IMR-90 (cell line): ENCODE measurements around the gene DDX52. TPM values are rescaled to one million over a fixed set of nuclear protein-coding genes. Genes with fewer than 3 reads are reported as not detected.

Experiments used
- ATAC-seq: fragments of 200-7000 bp; cut with Tn5 transposase; 2 replicates; pipeline ENCODE4 v1.9.1; 2020; ENCODE audit warnings: low read depth, mild to moderate bottlenecking, moderate library complexity
- BruUV-seq: library from RNA; stranded (reverse); fragments of 400-500 nt; replicated peaks from 2 replicates; lab custom pipeline; 2021; lab: Mats Ljungman, UMichigan
- CTCF ChIA-PET: fragments of 300-600 bp; formaldehyde crosslinking; extraction: SDS; loops from one replicate; lab custom pipeline; 2021; ENCODE audit warnings: antibody characterized with exemption; lab: Yijun Ruan, JAX
- POLR2A ChIA-PET: fragments of 300-600 bp; sonication (Branson Sonifier 250); formaldehyde crosslinking; loops from one replicate; lab custom pipeline; 2022; ENCODE audit warnings: antibody characterized with exemption; ENCODE audit not compliant: unreplicated experiment; lab: Charles Lee
- DNase-seq: peaks from one replicate; pipeline ENCODE4 v3.0.0; 2013
- H2AFZ ChIP-seq: replicated peaks from 2 replicates; pipeline ENCODE3; 2013; ENCODE audit warnings: low read length, mild to moderate bottlenecking; ENCODE audit not compliant: poor library complexity
- H2AK5ac ChIP-seq: 2 replicates; pipeline ENCODE4 v1.6.1; 2013; ENCODE audit warnings: low read depth, low read length, inconsistent platforms
- H2AK9ac ChIP-seq: replicated peaks from 2 replicates; pipeline ENCODE3; 2013; ENCODE audit warnings: mild to moderate bottlenecking, low read depth, low read length, moderate library complexity; ENCODE audit not compliant: poor library complexity
- H2BK120ac ChIP-seq: 2 replicates; pipeline ENCODE4 v1.6.1; 2013; ENCODE audit warnings: low read depth, low read length, inconsistent platforms
- H2BK15ac ChIP-seq: 3 replicates; pipeline ENCODE4 v1.6.1; 2013; ENCODE audit warnings: low read depth, low read length, inconsistent platforms
- H2BK20ac ChIP-seq: 2 replicates; pipeline ENCODE4 v1.6.1; 2013; ENCODE audit warnings: low read depth, mild to moderate bottlenecking, inconsistent platforms, low read length, moderate library complexity
- H2BK5ac ChIP-seq: 2 replicates; pipeline ENCODE4 v1.6.1; 2013; ENCODE audit warnings: mild to moderate bottlenecking, low read depth, low read length, inconsistent platforms; ENCODE audit not compliant: poor library complexity, severe bottlenecking
- H3K14ac ChIP-seq: replicated peaks from 2 replicates; pipeline ENCODE4 v1.6.1; 2013; ENCODE audit warnings: low read depth, low read length, inconsistent platforms
- H3K18ac ChIP-seq: 2 replicates; pipeline ENCODE4 v1.6.1; 2013; ENCODE audit warnings: low read depth, low read length, control low read depth
- H3K23ac ChIP-seq: 2 replicates; pipeline ENCODE4 v1.6.1; 2013; ENCODE audit warnings: low read depth, low read length, inconsistent platforms
- H3K27ac ChIP-seq: 2 replicates; pipeline ENCODE4 v1.5.1; 2013; ENCODE audit warnings: mild to moderate bottlenecking, control low read depth, low read length; ENCODE audit not compliant: insufficient read depth
- H3K27me3 ChIP-seq: 2 replicates; pipeline ENCODE4 v1.6.1; 2013; ENCODE audit warnings: low read length; ENCODE audit not compliant: control insufficient read depth, insufficient read depth
- H3K36me3 ChIP-seq: 2 replicates; pipeline ENCODE4 v1.6.1; 2013; ENCODE audit warnings: low read length, mixed read lengths; ENCODE audit not compliant: control insufficient read depth, insufficient read depth
- H3K4ac ChIP-seq: 2 replicates; pipeline ENCODE4 v1.6.1; 2013; ENCODE audit warnings: low read depth, low read length, inconsistent platforms
- H3K4me1 ChIP-seq: 2 replicates; pipeline ENCODE4 v1.6.1; 2013; ENCODE audit warnings: low read length, mixed read lengths; ENCODE audit not compliant: control insufficient read depth, insufficient read depth
- H3K4me2 ChIP-seq: 2 replicates; pipeline ENCODE4 v1.6.1; 2013; ENCODE audit warnings: low read depth, mild to moderate bottlenecking, control low read depth, low read length, moderate library complexity
- H3K4me3 ChIP-seq: 2 replicates; pipeline ENCODE4 v1.5.1; 2013; ENCODE audit warnings: low read depth, mild to moderate bottlenecking, control low read depth, low read length, moderate library complexity; ENCODE audit not compliant: insufficient read depth
- H3K56ac ChIP-seq: 2 replicates; pipeline ENCODE4 v1.6.1; 2013; ENCODE audit warnings: low read length, inconsistent platforms; ENCODE audit not compliant: insufficient read depth; ENCODE audit errors: extremely low read depth
- H3K79me1 ChIP-seq, 2 experiments: 2 replicates each; pipeline ENCODE4 v1.6.1; 2013; ENCODE audit warnings: low read length in 2 of 2, inconsistent platforms in 1 of 2, low read depth in 1 of 2
- H3K9ac ChIP-seq: 2 replicates; pipeline ENCODE4 v1.6.1; 2013; ENCODE audit warnings: low read depth, low read length, control low read depth
- H3K9me1 ChIP-seq: 2 replicates; pipeline ENCODE4 v1.6.1; 2013; ENCODE audit warnings: low read length, inconsistent platforms; ENCODE audit not compliant: insufficient read depth
- H3K9me3 ChIP-seq: 2 replicates; pipeline ENCODE4 v1.6.1; 2013; ENCODE audit warnings: low read length; ENCODE audit not compliant: control insufficient read depth, insufficient read depth
- H4K20me1 ChIP-seq: 2 replicates; pipeline ENCODE4 v1.6.1; 2013; ENCODE audit warnings: low read length, inconsistent platforms; ENCODE audit not compliant: insufficient read depth
- H4K5ac ChIP-seq: 2 replicates; pipeline ENCODE4 v1.6.1; 2013; ENCODE audit warnings: mild to moderate bottlenecking, low read depth, low read length, control low read depth
- H4K8ac ChIP-seq, 2 experiments: 2 replicates each; pipeline ENCODE4 v1.6.1; 2013; ENCODE audit warnings: low read depth in 2 of 2, low read length in 2 of 2, control low read depth in 1 of 2, inconsistent platforms in 1 of 2
- H4K91ac ChIP-seq: 2 replicates; pipeline ENCODE4 v1.6.1; 2013; ENCODE audit warnings: low read depth, low read length, inconsistent platforms; ENCODE audit not compliant: insufficient read depth
- CEBPB ChIP-seq: IDR thresholded peaks from 2 replicates; pipeline ENCODE4 v1.6.1; 2012; ENCODE audit warnings: low read depth, low read length, improper control_type of control experiment
- FOS ChIP-seq: fragments of 150-350 bp; IDR thresholded peaks from 2 replicates; pipeline ENCODE4 v1.6.1; 2016; ENCODE audit warnings: low read depth, low read length
- MAZ ChIP-seq: IDR thresholded peaks from 2 replicates; pipeline ENCODE4 v1.6.1; 2012; ENCODE audit warnings: low read depth, mild to moderate bottlenecking, low read length, improper control_type of control experiment, moderate library complexity, borderline replicate concordance
- MXI1 ChIP-seq: IDR thresholded peaks from 2 replicates; pipeline ENCODE4 v1.6.1; 2012; ENCODE audit warnings: low read depth, mild to moderate bottlenecking, low read length, moderate library complexity, borderline replicate concordance
- RFX5 ChIP-seq: IDR thresholded peaks from 2 replicates; pipeline ENCODE4 v1.8.0; 2012; ENCODE audit warnings: low read depth, mild to moderate bottlenecking, low read length, moderate library complexity
- SMC3 ChIP-seq: fragments of 150-350 bp; IDR thresholded peaks from 2 replicates; pipeline ENCODE4 v1.6.1; 2016; ENCODE audit warnings: low read depth, mild to moderate bottlenecking, antibody characterized with exemption, low read length, moderate library complexity
- WGBS, 2 experiments: methylation state at CpG; one replicate each; pipeline versions ENCODE4 v1.1.5 to v1.1.7; 2013; ENCODE audit warnings: missing lambda C conversion rate in 2 of 2; ENCODE audit not compliant: insufficient read length in 1 of 2; ENCODE audit errors: extremely low coverage in 2 of 2; 5-methylcytosine and 5-hydroxymethylcytosine counted together
- dilution Hi-C: fragments of 300-500 bp; cut with HindIII; formaldehyde crosslinking; loops from one replicate; pipeline ENCODE4 v1.14.3; 2018; ENCODE audit warnings: low sequenced_read_pairs; ENCODE audit not compliant: unreplicated experiment
- in situ Hi-C: fragments of 300-500 bp; cut with MboI; formaldehyde crosslinking; loops from 3 replicates; pipeline ENCODE4 v1.14.3; 2019; ENCODE audit warnings: low sequenced_read_pairs, inconsistent platforms, mixed read lengths
- intact Hi-C: fragments of 100-400 bp; cut with micrococcal nuclease; formaldehyde crosslinking; loops from 2 replicates; pipeline ENCODE4 v1.10.0; 2022
- polyA plus RNA-seq, 3 experiments: library from polyadenylated mRNA; depleted of rRNA; stranded (reverse); fragments of >200 nt; gene quantifications; 2 replicates each; pipeline ENCODE4 v1.2.3, GENCODE V29; 2012; ENCODE audit warnings: low replicate concordance in 1 of 3
- total RNA-seq: library from RNA; depleted of rRNA; stranded (reverse); fragments of >200 nt; gene quantifications from 2 replicates; pipeline ENCODE4 v1.2.3, GENCODE V29; 2012
- TF ChIP-seq, protein P1 (sequence below): fragments of 150-350 bp; IDR thresholded peaks from 2 replicates; pipeline ENCODE4 v1.6.1; 2016; ENCODE audit warnings: low read depth, mild to moderate bottlenecking, low read length, moderate library complexity, borderline replicate concordance

The DDX52 gene
- total and polyA plus RNA-seq, 2 of the 4 experiments (the other 2 are of a cell fraction), result 12.5 to 26.7 TPM

DNA sequence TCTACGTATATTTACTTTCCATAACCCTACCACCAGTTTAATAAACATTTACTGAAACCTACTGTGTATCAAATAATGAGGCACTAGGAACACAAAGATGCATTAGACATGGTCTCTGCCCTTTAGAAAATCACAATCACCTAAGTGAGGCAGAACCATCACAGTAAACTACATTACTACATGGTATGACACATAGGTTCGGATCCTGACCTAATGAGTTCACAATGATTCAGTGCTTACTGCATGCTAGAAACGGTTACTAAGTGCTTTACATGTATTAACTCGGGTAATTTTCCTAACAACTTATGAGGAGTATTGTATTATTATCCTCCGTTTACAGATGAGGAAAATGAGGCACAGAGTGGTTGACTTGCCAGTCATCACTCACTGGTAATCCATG, 28.9 kb downstream of the DDX52 start:
- no TSS peak for BruUV-seq
- no peak overlapping the region for H3K4me3 ChIP-seq
- H4K20me1 ChIP-seq, result no peaks in the 10 kb centered on the region
- POLR2A ChIA-PET, result no interaction called here
- H2BK120ac ChIP-seq, result peak overlapping the region; percentile 36; the same call in 1 of the 2 replicates
- H3K18ac ChIP-seq, result peak overlapping the region; percentile 80; the same call in 1 of the 2 replicates
- no peak overlapping the region for H3K9ac ChIP-seq
- no peaks in the 10 kb centered on the region for H3K27me3 ChIP-seq
- no peak overlapping the region for H3K56ac ChIP-seq
- H3K27ac ChIP-seq, result no peak overlapping the region
- CTCF ChIA-PET, result no interaction called here
- H3K36me3 ChIP-seq, result peaks cover 24% of the 10 kb centered on the region
- TF ChIP-seq RFX5, result no peak
- peak; percentile 87 for TF ChIP-seq FOS
- TF ChIP-seq SMC3, result no peak
- no peak for TF ChIP-seq MXI1
- no peak for TF ChIP-seq MAZ
- TF ChIP-seq CEBPB, result peak; percentile 64; the same call in 1 of the 2 replicates
- TF ChIP-seq, protein P1, sequence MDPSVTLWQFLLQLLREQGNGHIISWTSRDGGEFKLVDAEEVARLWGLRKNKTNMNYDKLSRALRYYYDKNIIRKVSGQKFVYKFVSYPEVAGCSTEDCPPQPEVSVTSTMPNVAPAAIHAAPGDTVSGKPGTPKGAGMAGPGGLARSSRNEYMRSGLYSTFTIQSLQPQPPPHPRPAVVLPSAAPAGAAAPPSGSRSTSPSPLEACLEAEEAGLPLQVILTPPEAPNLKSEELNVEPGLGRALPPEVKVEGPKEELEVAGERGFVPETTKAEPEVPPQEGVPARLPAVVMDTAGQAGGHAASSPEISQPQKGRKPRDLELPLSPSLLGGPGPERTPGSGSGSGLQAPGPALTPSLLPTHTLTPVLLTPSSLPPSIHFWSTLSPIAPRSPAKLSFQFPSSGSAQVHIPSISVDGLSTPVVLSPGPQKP, result no peak
- DNase-seq (peak; percentile 93), ATAC-seq (peak; percentile 64)
- H3K4me1 ChIP-seq, result peaks cover 2% of the 10 kb centered on the region
- peak overlapping the region; percentile 71; the same call in 1 of the 2 replicates for H3K4me2 ChIP-seq
- dilution Hi-C loops, result no loop called here
- H3K79me1 ChIP-seq, result peaks cover 0 to 20% of the 10 kb centered on the region in 2 experiments; a peak in 3 of 4 replicates
- no CpG with 5 or more reads among the region's 5 CpGs for WGBS, 2 experiments
- peak overlapping the region; percentile 76; the same call in 1 of the 2 replicates for H3K23ac ChIP-seq
- peak overlapping the region in 1 of 2 experiments; percentile 57; a peak in 2 of 4 replicates for H4K8ac ChIP-seq
- H4K5ac ChIP-seq, result no peak overlapping the region; the same call in 1 of the 2 replicates
- peak overlapping the region; percentile 70; the same call in 1 of the 2 replicates for H3K4ac ChIP-seq
- H3K9me3 ChIP-seq, result no peaks in the 10 kb centered on the region
- intact Hi-C loops, result no loop called here
- H2BK20ac ChIP-seq, result no peak overlapping the region; the same call in 1 of the 2 replicates
- no peak overlapping the region for H2BK15ac ChIP-seq
- in situ Hi-C loops, result no loop called here
- no peak overlapping the region for H2AK9ac ChIP-seq
- no peak overlapping the region; the same call in 1 of the 2 replicates for H2AK5ac ChIP-seq
- no peak overlapping the region for H4K91ac ChIP-seq
- H2BK5ac ChIP-seq, result peak overlapping the region; percentile 91
- H3K9me1 ChIP-seq, result peaks cover 11% of the 10 kb centered on the region
- no peak overlapping the region for H2AFZ ChIP-seq
- H3K14ac ChIP-seq, result peak overlapping the region; percentile 90
